HEK293 (cell line): Measurements from ENCODE around the gene CDK11B.

Experiments used
- CTCF ChIA-PET: fragments of 350-600 bp; formaldehyde crosslinking; extraction: SDS; loops from one replicate; lab custom pipeline; 2021; ENCODE audit warnings: antibody characterized with exemption; lab: Yijun Ruan, JAX
- POLR2A ChIA-PET: fragments of 300-600 bp; formaldehyde crosslinking; extraction: SDS; loops from one replicate; lab custom pipeline; 2020; ENCODE audit warnings: antibody characterized with exemption, inconsistent platforms; lab: Yijun Ruan, JAX
- H3K27ac ChIP-seq: fragments of 200-500 bp; sonication (Bioruptor generic); 2 replicates; pipeline ENCODE4 v1.5.1; 2014; ENCODE audit warnings: low read depth, low read length, control low read depth, inconsistent platforms; ENCODE audit errors: extremely low read depth
- H3K36me3 ChIP-seq, 2 experiments: fragments of 200-500 bp in 1 of 2; sonication (Bioruptor generic) in 1 of 2; 1 replicate in 1 of 2; 2 replicates in 1 of 2; pipeline ENCODE4 v1.5.1; 2014 to 2017; ENCODE audit warnings: inconsistent platforms in 2 of 2, low read length in 2 of 2; ENCODE audit not compliant: control insufficient read depth in 2 of 2, insufficient read depth in 1 of 2
- H3K4me1 ChIP-seq: fragments of 200-500 bp; sonication (Bioruptor generic); 2 replicates; pipeline ENCODE4 v1.5.1; 2014; ENCODE audit warnings: mild to moderate bottlenecking, low read length, inconsistent platforms; ENCODE audit not compliant: control insufficient read depth, insufficient read depth
- H3K4me3 ChIP-seq: 2 replicates; pipeline ENCODE4 v1.5.1; 2011; ENCODE audit warnings: low read depth, mild to moderate bottlenecking, control low read depth, low read length, moderate library complexity
- H3K9me3 ChIP-seq: fragments of 200-500 bp; sonication (Bioruptor generic); 2 replicates; pipeline ENCODE4 v1.5.1; 2014; ENCODE audit warnings: low read depth, low read length, inconsistent platforms; ENCODE audit not compliant: control insufficient read depth, insufficient read depth
- CTCF ChIP-seq: fragments of 450-650 bp; formaldehyde crosslinking; IDR thresholded peaks from 2 replicates; pipeline ENCODE4 v1.5.1; 2016; ENCODE audit warnings: missing biosample characterization, missing genetic modification characterization
- EGR2 ChIP-seq: fragments of 450-650 bp; formaldehyde crosslinking; IDR thresholded peaks from 2 replicates; pipeline ENCODE4 v1.5.1; 2016; ENCODE audit warnings: low read depth, missing biosample characterization, missing genetic modification characterization
- HOXA7 ChIP-seq: sonication (generic); formaldehyde crosslinking; IDR thresholded peaks from 2 replicates; pipeline ENCODE4 v1.8.1; 2022; ENCODE audit warnings: missing genetic modification reagents, borderline replicate concordance
- OVOL3 ChIP-seq: fragments of 450-650 bp; formaldehyde crosslinking; IDR thresholded peaks from 2 replicates; pipeline ENCODE4 v1.5.1; 2016; ENCODE audit warnings: missing biosample characterization, missing genetic modification characterization
- PRDM1 ChIP-seq: fragments of 450-650 bp; formaldehyde crosslinking; IDR thresholded peaks from 2 replicates; pipeline ENCODE4; 2016; ENCODE audit warnings: missing biosample characterization, missing genetic modification characterization
- SALL2 ChIP-seq: fragments of 450-650 bp; formaldehyde crosslinking; IDR thresholded peaks from 2 replicates; pipeline ENCODE4 v1.5.0; 2017; ENCODE audit warnings: missing biosample characterization, mild to moderate bottlenecking, missing genetic modification characterization, borderline replicate concordance
- SCRT2 ChIP-seq: fragments of 450-650 bp; formaldehyde crosslinking; IDR thresholded peaks from 2 replicates; pipeline ENCODE4 v1.5.1; 2016; ENCODE audit warnings: missing biosample characterization, missing genetic modification characterization
- SP7 ChIP-seq: fragments of 450-650 bp; formaldehyde crosslinking; IDR thresholded peaks from 2 replicates; pipeline ENCODE4 v1.5.1; 2016; ENCODE audit warnings: missing biosample characterization, missing genetic modification characterization
- ZBTB20 ChIP-seq: fragments of 450-650 bp; formaldehyde crosslinking; IDR thresholded peaks from 2 replicates; pipeline ENCODE4 v1.5.1; 2016; ENCODE audit warnings: missing biosample characterization, missing genetic modification characterization
- ZFHX2 ChIP-seq: fragments of 450-650 bp; formaldehyde crosslinking; conservative IDR thresholded peaks from 2 replicates; pipeline ENCODE4 v1.5.1; 2016; ENCODE audit warnings: missing biosample characterization, missing genetic modification characterization
- ZNF214 ChIP-seq: fragments of 450-650 bp; formaldehyde crosslinking; IDR thresholded peaks from 2 replicates; pipeline ENCODE4 v1.5.1; 2017; ENCODE audit warnings: missing biosample characterization, mild to moderate bottlenecking, missing genetic modification characterization, borderline replicate concordance
- ZNF239 ChIP-seq: fragments of 450-650 bp; formaldehyde crosslinking; IDR thresholded peaks from 2 replicates; pipeline ENCODE4 v1.5.1; 2016; ENCODE audit warnings: missing biosample characterization, missing genetic modification characterization
- ZNF324 ChIP-seq: fragments of 450-650 bp; formaldehyde crosslinking; IDR thresholded peaks from 2 replicates; pipeline ENCODE4 v1.5.1; 2016; ENCODE audit warnings: missing biosample characterization, missing genetic modification characterization
- ZNF362 ChIP-seq: fragments of 450-650 bp; formaldehyde crosslinking; IDR thresholded peaks from 2 replicates; pipeline ENCODE4 v1.5.1; 2016; ENCODE audit warnings: missing biosample characterization, missing genetic modification characterization
- ZNF366 ChIP-seq: fragments of 450-650 bp; formaldehyde crosslinking; conservative IDR thresholded peaks from 2 replicates; pipeline ENCODE4 v1.5.1; 2016; ENCODE audit warnings: missing biosample characterization, missing genetic modification characterization
- ZNF394 ChIP-seq: fragments of 450-650 bp; formaldehyde crosslinking; IDR thresholded peaks from 2 replicates; pipeline ENCODE4 v1.5.1; 2016; ENCODE audit warnings: missing biosample characterization, missing genetic modification characterization, mild to moderate bottlenecking, moderate library complexity, borderline replicate concordance
- ZNF501 ChIP-seq: fragments of 450-650 bp; formaldehyde crosslinking; IDR thresholded peaks from 2 replicates; pipeline ENCODE4 v1.5.1; 2016; ENCODE audit warnings: missing biosample characterization, missing genetic modification characterization
- ZNF548 ChIP-seq: fragments of 450-650 bp; formaldehyde crosslinking; IDR thresholded peaks from 2 replicates; pipeline ENCODE4 v1.5.1; 2016; ENCODE audit warnings: missing biosample characterization, missing genetic modification characterization
- ZNF624 ChIP-seq: fragments of 450-650 bp; formaldehyde crosslinking; IDR thresholded peaks from 2 replicates; pipeline ENCODE4 v1.5.1; 2017; ENCODE audit warnings: missing biosample characterization, missing genetic modification characterization
- ZNF645 ChIP-seq: fragments of 450-650 bp; formaldehyde crosslinking; IDR thresholded peaks from 2 replicates; pipeline ENCODE4; 2016; ENCODE audit warnings: missing biosample characterization, missing genetic modification characterization
- ZNF660 ChIP-seq: fragments of 450-650 bp; IDR thresholded peaks from 2 replicates; pipeline ENCODE4 v1.5.1; 2018; ENCODE audit warnings: missing biosample characterization, mild to moderate bottlenecking, missing genetic modification characterization
- ZNF664 ChIP-seq: fragments of 450-650 bp; formaldehyde crosslinking; IDR thresholded peaks from 2 replicates; pipeline ENCODE4 v1.5.1; 2016; ENCODE audit warnings: missing biosample characterization, missing genetic modification characterization
- ZNF776 ChIP-seq: fragments of 450-650 bp; formaldehyde crosslinking; IDR thresholded peaks from 2 replicates; pipeline ENCODE4 v1.5.0; 2017; ENCODE audit warnings: missing biosample characterization, missing genetic modification characterization, borderline replicate concordance
- ZXDB ChIP-seq: fragments of 450-650 bp; formaldehyde crosslinking; IDR thresholded peaks from 2 replicates; pipeline ENCODE4 v1.5.1; 2016; ENCODE audit warnings: missing biosample characterization, missing genetic modification characterization
- TF ChIP-seq, protein P1 (sequence below): fragments of 450-650 bp; formaldehyde crosslinking; IDR thresholded peaks from 2 replicates; pipeline ENCODE4 v1.5.1; 2016; ENCODE audit warnings: missing biosample characterization, missing genetic modification characterization
- TF ChIP-seq, protein P2 (sequence below): fragments of 450-650 bp; formaldehyde crosslinking; IDR thresholded peaks from 2 replicates; pipeline ENCODE4 v1.5.1; 2016; ENCODE audit warnings: missing biosample characterization, missing genetic modification characterization

Gene CDK11B

DNA sequence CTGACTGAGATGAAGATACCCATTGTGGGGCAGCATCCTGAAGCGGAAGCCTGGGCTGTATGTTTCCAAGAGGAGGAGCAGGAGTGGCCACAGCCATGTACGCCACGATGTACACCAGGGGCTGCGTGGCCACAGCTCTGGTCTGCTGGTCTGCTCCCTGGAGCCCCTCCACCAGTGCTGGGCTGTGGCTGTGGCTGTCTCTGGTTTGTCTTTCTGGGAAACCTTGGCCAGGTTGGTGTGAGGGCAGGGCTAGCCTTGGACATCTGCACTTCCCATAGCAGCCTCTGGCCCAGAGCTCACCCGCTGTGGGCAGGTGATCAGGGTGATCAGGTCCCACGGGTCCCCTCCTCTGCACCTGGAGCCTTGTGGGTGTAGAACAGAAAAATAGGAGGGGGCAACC, 40.9 kb downstream of the CDK11B start:
- ChIA-PET POLR2A (no interaction called here), CTCF (no interaction called here)
- no peak for TF ChIP-seq ZNF776
- no peak for TF ChIP-seq EGR2 (tag by site-specific recombination)
- no peak for TF ChIP-seq ZBTB20
- no peak for TF ChIP-seq ZNF362 (tag by site-specific recombination)
- no peak for TF ChIP-seq ZNF664
- no peak for TF ChIP-seq ZNF501 (tag by site-specific recombination)
- TF ChIP-seq OVOL3 (tag by site-specific recombination), result no peak
- no peak for TF ChIP-seq ZXDB (tag by site-specific recombination)
- no peak for TF ChIP-seq PRDM1 (tag by site-specific recombination)
- no peak for TF ChIP-seq ZNF324
- no peak for TF ChIP-seq SP7 (tag by site-specific recombination)
- TF ChIP-seq ZNF366 (tag by site-specific recombination), result no peak
- TF ChIP-seq CTCF (tag by site-specific recombination), result no peak
- TF ChIP-seq ZNF214 (tag by site-specific recombination), result no peak
- Histone ChIP-seq H3K27ac (no peak overlapping the region), H3K4me1 (0 out of 2 replicates have a peak, but pooled peaks cover 3% of the 10 kb centered on the region), H3K9me3 (no peaks in the 10 kb centered on the region), H3K4me3 (no peak overlapping the region), H3K36me3 (peaks cover 0 to 30% of the 10 kb centered on the region in 2 experiments; a peak in 1 of 3 replicates)

DNA sequence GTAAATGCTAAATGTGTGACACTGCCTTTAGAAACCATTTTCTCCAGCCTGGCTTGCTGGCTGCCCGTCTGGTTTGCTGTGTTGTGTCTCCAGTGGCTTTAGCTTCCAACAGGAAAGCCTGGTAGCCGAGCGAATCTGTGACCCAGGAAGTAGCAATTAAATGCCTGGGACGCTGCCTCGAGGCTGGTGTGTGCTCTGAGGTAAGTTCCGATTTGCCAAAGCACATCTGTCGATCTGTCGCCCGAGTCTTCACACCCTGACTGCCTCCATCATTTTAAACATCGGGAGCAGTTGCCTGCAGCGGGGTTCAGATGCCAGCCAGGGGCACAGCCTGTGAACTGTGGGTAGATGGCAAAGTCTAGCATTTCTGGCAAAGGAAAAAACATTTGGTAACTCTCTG, 41.3 kb downstream of the CDK11B start:
- TF ChIP-seq ZNF624 (tag by site-specific recombination), result no peak
- no peak for TF ChIP-seq ZNF239 (tag by site-specific recombination)
- TF ChIP-seq, protein P1, sequence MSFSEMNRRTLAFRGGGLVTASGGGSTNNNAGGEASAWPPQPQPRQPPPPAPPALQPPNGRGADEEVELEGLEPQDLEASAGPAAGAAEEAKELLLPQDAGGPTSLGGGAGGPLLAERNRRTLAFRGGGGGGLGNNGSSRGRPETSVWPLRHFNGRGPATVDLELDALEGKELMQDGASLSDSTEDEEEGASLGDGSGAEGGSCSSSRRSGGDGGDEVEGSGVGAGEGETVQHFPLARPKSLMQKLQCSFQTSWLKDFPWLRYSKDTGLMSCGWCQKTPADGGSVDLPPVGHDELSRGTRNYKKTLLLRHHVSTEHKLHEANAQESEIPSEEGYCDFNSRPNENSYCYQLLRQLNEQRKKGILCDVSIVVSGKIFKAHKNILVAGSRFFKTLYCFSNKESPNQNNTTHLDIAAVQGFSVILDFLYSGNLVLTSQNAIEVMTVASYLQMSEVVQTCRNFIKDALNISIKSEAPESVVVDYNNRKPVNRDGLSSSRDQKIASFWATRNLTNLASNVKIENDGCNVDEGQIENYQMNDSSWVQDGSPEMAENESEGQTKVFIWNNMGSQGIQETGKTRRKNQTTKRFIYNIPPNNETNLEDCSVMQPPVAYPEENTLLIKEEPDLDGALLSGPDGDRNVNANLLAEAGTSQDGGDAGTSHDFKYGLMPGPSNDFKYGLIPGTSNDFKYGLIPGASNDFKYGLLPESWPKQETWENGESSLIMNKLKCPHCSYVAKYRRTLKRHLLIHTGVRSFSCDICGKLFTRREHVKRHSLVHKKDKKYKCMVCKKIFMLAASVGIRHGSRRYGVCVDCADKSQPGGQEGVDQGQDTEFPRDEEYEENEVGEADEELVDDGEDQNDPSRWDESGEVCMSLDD (tag by site-specific recombination), result no peak
- no peak for TF ChIP-seq HOXA7 (CRISPR knock-in tag)
- ChIA-PET CTCF (no interaction called here), POLR2A (no interaction called here)
- Histone ChIP-seq H3K4me1 (0 out of 2 replicates have a peak, but pooled peaks cover 3% of the 10 kb centered on the region), H3K27ac (no peak overlapping the region), H3K36me3 (peaks cover 0 to 30% of the 10 kb centered on the region in 2 experiments; a peak in 1 of 3 replicates), H3K9me3 (no peaks in the 10 kb centered on the region), H3K4me3 (no peak overlapping the region)

- no peak overlapping the region; the same call in 1 of the 2 replicates for H3K27ac ChIP-seq
- ChIA-PET POLR2A (interaction anchor here (2.1 kb wide), 1 partner anchor 39 kb away, joined by 6 read pairs; no protein-coding TSS in a partner anchor), CTCF (no interaction called here)
- peaks cover 0 to 30% of the 10 kb centered on the region in 2 experiments; a peak in 1 of 3 replicates for H3K36me3 ChIP-seq
- H3K9me3 ChIP-seq, result no peaks in the 10 kb centered on the region
- H3K4me3 ChIP-seq, result peak overlapping the region; percentile 100
- 0 out of 2 replicates have a peak, but pooled peaks cover 3% of the 10 kb centered on the region for H3K4me1 ChIP-seq
- TF ChIP-seq SCRT2 (tag by site-specific recombination), result peak; percentile 99
- no peak for TF ChIP-seq ZNF660
- TF ChIP-seq ZFHX2, result peak; percentile 53
- TF ChIP-seq ZNF548, result no peak
- TF ChIP-seq, protein P2, sequence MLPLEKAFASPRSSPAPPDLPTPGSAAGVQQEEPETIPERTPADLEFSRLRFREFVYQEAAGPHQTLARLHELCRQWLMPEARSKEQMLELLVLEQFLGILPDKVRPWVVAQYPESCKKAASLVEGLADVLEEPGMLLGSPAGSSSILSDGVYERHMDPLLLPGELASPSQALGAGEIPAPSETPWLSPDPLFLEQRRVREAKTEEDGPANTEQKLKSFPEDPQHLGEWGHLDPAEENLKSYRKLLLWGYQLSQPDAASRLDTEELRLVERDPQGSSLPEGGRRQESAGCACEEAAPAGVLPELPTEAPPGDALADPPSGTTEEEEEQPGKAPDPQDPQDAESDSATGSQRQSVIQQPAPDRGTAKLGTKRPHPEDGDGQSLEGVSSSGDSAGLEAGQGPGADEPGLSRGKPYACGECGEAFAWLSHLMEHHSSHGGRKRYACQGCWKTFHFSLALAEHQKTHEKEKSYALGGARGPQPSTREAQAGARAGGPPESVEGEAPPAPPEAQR (tag by site-specific recombination), result no peak
- peak; percentile 51; the same call in 1 of the 2 replicates for TF ChIP-seq ZNF394 (tag by site-specific recombination)
- TF ChIP-seq ZNF645 (tag by site-specific recombination), result no peak
- TF ChIP-seq SALL2, result no peak
These were observed 42.0 kb downstream of the CDK11B start for GRCh38 chr1:1616838-1617237.
